NCI-H1436 treated with DMSO at 0.1 percent for 48 hours (cell line): ENCODE results near the gene NRAP.
"Not testable (repeated sequence)": the region's sequence is repeated elsewhere in the genome, so short reads cannot be mapped to it uniquely, and the experiment has no call there.

Experiments
- DNase-seq: peaks from one replicate; lab custom pipeline; 2025; lab: John Stamatoyannopoulos, UW

The NRAP gene

GRCh38 chr10:113680190-113681111 is 16.6 kb upstream of the NRAP start:
- DNase-seq, result no peak

- DNase-seq, result no peak
Observed at GRCh38 chr10:113679463-113680189, 15.8 kb upstream of the NRAP start, which contains the start of gene CASP7. CASP7 (plus strand) TSS chr10:113679912; CDS start chr10:113697494, 17,582 bp downstream.

GRCh38 chr10:113666682-113667252 is 2.9 kb upstream of the NRAP start:
- DNase-seq, result no peak

- no peak for DNase-seq
Observed at GRCh38 chr10:113665806-113666354, 2.0 kb upstream of the NRAP start.

GRCh38 chr10:113665352-113665751 is 1.5 kb upstream of the NRAP start:
- no peak for DNase-seq

GRCh38 chr10:113663142-113663541 is 699 bp downstream of the NRAP start:
- DNase-seq, result no peak

- DNase-seq, result no peak
Observed at GRCh38 chr10:113661332-113661731, 2.5 kb downstream of the NRAP start.

- DNase-seq, result no peak
Observed at GRCh38 chr10:113657544-113657943, 6.3 kb downstream of the NRAP start.

GRCh38 chr10:113656896-113657295 is 6.9 kb downstream of the NRAP start:
- DNase-seq, result no peak

GRCh38 chr10:113652456-113652855 is 11.4 kb downstream of the NRAP start:
- not testable (repeated sequence) for DNase-seq

GRCh38 chr10:113651898-113652297 is 11.9 kb downstream of the NRAP start:
- no peak for DNase-seq

GRCh38 chr10:113651021-113651420 is 12.8 kb downstream of the NRAP start:
- DNase-seq, result no peak

GRCh38 chr10:113650172-113650571 is 13.7 kb downstream of the NRAP start:
- DNase-seq, result no peak

- DNase-seq, result no peak
Observed at GRCh38 chr10:113648478-113648877, 15.4 kb downstream of the NRAP start.

GRCh38 chr10:113647812-113648211 is 16.0 kb downstream of the NRAP start:
- DNase-seq, result no peak

- DNase-seq, result no peak
Observed at GRCh38 chr10:113646336-113647201, 17.3 kb downstream of the NRAP start.

- no peak for DNase-seq
Observed at GRCh38 chr10:113644185-113645120, 19.4 kb downstream of the NRAP start.

GRCh38 chr10:113643183-113643582 is 20.7 kb downstream of the NRAP start:
- no peak for DNase-seq

GRCh38 chr10:113641702-113642101 is 22.1 kb downstream of the NRAP start:
- DNase-seq, result no peak

- no peak for DNase-seq
Observed at GRCh38 chr10:113639966-113640365, 23.9 kb downstream of the NRAP start.
